NCI-H82 treated with DMSO at 0.1 percent for 48 hours (cell line): ENCODE measurements around the gene CRLF2.
"Not testable (repeated sequence)": the region's sequence is repeated elsewhere in the genome, so short reads cannot be mapped to it uniquely, and the experiment has no call there.

ENCODE experiments used
- DNase-seq: peaks from one replicate; lab custom pipeline; 2025; ENCODE audit not compliant: unreplicated experiment; lab: John Stamatoyannopoulos, UW

The CRLF2 gene

GRCh38 chrX:1212532-1212931, at the start of gene CRLF2:
Gene CRLF2 (minus strand): TSS chrX:1212649. CDS start chrX:1212634, 15 bp downstream.
- no peak for DNase-seq

- not testable (repeated sequence) for DNase-seq
Observed at GRCh38 chrX:1261771-1262170, 49.3 kb upstream of the CRLF2 start.

GRCh38 chrX:1261285-1261684, 48.8 kb upstream of the CRLF2 start:
- DNase-seq = no peak

GRCh38 chrX:1252861-1253260, 40.4 kb upstream of the CRLF2 start:
- DNase-seq = no peak

- DNase-seq = no peak
Observed at GRCh38 chrX:1249101-1249887, 36.8 kb upstream of the CRLF2 start.

- no peak for DNase-seq
Observed at GRCh38 chrX:1248331-1249061, 36.0 kb upstream of the CRLF2 start.

GRCh38 chrX:1246816-1247215, 34.4 kb upstream of the CRLF2 start:
- DNase-seq = no peak

- DNase-seq = no peak
Observed at GRCh38 chrX:1244164-1245076, 32.0 kb upstream of the CRLF2 start.

GRCh38 chrX:1242891-1243402, 30.5 kb upstream of the CRLF2 start:
- DNase-seq = no peak

- DNase-seq = not testable (repeated sequence)
Observed at GRCh38 chrX:1240551-1240950, 28.1 kb upstream of the CRLF2 start.

GRCh38 chrX:1239681-1240142, 27.3 kb upstream of the CRLF2 start:
- DNase-seq = no peak

- DNase-seq = no peak
Observed at GRCh38 chrX:1231850-1232465, 19.5 kb upstream of the CRLF2 start.

GRCh38 chrX:1228101-1228500, 15.7 kb upstream of the CRLF2 start:
- DNase-seq = not testable (repeated sequence)

- no peak for DNase-seq
Observed at GRCh38 chrX:1226249-1226648, 13.8 kb upstream of the CRLF2 start.

GRCh38 chrX:1224954-1225353, 12.5 kb upstream of the CRLF2 start:
- no peak for DNase-seq

- DNase-seq = no peak
Observed at GRCh38 chrX:1223242-1223600, 10.8 kb upstream of the CRLF2 start.

GRCh38 chrX:1222531-1223241, 10.2 kb upstream of the CRLF2 start:
- no peak for DNase-seq

GRCh38 chrX:1221296-1221845, 8.9 kb upstream of the CRLF2 start:
- DNase-seq = no peak

GRCh38 chrX:1218286-1218685, 5.8 kb upstream of the CRLF2 start:
- no peak for DNase-seq
